ENCODE measurements around the gene FLYWCH1.

The FLYWCH1 gene

DNA sequence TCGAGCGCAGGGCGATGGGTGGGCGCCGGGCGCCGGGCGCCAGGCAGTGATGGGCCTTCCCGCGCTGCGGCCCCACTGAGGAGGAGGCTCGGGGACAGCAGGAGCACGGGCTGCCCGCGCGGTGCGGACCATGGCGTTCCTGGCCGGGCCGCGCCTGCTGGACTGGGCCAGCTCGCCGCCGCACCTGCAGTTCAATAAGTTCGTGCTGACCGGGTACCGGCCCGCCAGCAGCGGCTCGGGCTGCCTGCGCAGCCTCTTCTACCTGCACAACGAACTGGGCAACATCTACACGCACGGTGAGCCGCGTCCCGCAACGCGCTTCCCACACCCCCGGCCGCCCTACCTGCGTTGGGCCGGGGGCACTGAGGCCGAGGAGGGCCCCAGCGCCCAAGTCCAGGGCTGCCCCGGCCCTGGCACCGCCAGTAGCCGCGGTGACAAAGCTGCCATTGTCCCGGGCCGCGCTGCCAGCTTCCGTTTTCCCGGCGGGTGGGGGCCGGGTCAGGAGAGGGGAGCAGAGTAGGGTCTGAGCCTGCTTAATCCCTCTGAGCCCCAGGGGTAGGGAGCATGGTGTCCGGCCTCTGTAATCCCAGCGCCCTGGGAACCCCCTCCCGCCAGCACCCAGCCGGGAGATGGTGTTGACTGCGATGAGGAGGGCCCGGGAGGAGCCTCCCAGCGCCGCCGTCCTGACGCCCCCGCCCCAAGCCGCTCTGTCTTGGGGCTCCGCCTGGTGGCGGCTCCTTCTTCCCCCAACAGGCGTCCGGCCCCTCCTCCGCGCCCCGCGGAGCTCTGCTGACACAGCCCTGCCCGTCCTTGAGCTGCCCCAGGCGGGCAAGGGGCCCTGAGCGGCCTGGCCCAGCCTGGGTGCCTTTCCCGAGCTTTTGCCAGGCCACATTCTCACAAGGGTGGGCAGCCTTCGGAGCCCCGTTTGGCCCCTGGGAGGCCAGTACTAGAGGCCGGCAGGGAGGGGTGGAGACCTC, 58.1 kb downstream of the FLYWCH1 start:
- peak; percentile 60 to 73 (median 61) for DNase-seq

DNA sequence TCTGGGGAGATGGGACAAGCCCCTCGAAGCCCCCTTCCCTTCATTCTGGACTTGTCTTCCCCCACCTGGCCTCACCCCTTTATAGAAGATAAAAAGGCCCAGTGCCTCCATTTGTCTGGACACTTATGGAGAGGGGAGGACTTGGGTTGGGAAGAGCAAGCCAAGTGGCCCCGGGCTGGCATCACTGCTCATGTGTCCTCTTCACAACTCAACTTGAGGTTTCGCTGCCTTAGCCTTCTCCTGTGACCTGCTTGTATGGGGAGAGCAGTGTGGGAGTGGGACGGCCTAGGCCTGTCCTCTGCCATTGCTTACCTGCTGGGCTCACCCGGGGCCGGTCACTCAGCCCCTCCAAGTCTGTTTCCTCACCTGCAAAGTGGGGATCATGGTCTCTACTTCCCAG, 58.8 kb downstream of the FLYWCH1 start:
- peak in 1 of 3 experiments; percentile 38 for DNase-seq

DNA sequence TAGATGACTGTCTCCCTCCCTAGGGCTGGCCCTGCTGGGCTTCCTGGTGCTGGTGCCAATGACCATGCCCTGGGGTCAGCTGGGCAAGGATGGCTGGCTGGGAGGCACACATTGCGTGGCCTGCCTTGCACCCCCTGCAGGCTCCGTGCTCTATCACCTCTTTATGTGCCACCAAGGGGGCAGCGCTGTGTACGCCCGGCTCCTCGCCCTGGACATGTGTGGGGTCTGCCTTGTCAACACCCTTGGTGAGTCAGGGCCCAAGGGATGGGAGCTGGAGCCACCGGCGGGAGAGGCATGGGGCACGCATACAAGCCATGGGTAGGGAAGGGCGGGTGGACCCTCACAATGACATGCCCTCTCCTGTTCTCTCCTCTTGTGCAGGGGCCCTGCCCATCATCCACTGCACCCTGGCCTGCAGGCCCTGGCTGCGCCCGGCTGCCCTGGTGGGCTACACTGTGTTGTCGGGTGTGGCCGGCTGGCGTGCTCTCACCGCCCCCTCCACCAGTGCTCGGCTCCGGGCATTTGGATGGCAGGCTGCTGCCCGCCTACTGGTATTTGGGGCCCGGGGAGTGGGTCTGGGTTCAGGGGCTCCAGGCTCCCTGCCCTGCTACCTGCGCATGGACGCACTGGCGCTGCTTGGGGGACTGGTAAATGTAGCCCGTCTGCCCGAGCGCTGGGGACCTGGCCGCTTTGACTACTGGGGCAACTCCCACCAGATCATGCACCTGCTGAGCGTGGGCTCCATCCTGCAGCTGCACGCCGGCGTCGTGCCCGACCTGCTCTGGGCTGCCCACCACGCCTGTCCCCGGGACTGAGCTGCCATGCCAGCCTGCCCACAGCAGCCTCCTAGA, 59.6 kb downstream of the FLYWCH1 start:
- no peak for DNase-seq

DNA sequence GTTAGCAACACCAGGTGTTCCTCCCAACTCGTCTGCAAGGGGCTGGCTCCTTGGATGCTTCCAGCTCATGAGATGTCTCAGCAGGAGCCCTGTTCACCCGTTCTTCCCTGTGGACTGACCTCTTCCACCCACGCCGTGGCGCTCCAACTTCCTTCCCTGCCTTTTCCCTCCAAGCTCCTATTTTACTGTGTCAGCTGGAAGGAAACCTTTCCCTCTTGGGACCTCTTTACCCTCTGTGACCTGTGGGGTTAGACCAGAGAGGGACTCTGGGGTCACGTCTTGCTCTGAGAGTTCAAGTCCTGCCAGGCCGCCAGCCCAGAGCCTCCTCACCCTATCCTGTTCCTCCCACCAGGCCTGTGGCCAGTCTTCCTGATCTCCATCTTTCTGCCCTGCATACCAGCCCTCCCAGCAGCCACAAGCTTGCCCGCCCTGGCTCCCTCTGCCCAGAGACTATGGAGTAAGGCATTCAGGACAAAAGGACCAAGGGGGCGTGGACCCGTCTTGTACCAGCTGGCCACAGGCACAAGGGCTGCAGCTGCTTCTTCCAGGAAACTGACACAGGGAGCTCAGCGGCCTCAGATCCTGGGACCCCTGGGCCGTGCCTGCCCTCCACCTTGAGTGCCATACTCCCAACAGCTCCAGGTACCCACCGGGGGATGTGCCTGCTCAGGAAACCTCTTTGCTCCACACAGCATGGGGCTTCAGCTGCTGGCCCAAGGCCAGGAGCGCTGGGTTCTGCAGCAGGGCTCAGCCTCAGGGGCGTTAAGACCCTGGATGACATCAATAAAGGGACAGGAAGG, 60.5 kb downstream of the FLYWCH1 start:
- peak in 1 of 3 experiments; percentile 34 for DNase-seq

DNA sequence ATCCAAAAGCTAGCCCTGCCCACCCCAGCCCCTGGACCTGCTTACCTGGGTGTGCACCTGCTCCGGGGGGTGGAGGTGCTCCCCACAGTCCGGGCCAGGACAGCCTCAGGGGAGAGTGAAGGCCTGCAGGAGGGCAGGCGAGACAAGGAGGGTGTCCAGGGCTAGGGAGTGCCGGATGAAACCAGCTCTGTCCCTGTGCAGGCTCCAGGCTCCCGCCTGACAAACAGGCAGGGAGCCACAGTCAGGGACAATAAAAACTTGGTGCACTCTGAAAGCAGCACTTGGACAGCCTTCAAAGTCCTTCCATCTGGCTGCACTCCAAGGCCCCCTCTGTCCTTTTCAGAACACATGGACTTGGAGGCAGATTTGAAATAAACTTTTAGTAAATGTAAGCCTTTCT, 61.4 kb downstream of the FLYWCH1 start:
- no peak for DNase-seq

DNA sequence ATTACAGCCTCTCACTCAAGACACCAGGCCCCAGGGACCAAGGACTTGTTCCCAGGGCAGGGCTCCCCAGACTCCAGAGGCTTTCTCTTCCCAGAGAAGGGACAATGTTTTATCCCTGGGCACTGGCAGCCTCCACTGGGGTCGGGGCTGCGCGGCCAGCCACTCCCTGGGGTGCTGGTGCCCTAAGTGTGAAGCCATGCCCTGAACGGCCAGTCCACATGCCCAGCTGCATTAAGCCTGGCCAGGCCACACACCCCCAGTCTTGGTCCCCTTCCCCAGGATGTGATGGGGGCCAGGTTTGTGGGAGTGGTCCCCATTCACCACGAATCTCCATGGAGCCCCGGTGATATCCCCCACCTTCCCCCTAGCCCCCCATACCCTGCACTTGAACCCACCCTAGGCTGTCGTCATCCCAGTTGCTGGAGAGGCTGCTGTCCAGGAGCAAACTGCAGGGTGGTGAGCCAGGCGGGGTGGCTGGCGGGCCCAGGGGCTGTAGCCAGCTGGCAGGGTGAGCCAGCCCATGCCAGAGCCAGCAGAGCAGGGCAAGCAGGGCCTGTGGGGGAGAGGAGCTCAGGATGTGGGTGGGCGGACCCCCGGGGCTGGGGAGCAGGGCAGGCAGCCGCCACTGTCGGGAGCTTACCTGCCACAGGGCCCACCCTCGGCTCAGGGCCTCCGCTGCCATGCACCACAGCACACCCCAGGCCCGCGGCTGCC, 62.0 kb downstream of the FLYWCH1 start:
- no peak for DNase-seq

DNA sequence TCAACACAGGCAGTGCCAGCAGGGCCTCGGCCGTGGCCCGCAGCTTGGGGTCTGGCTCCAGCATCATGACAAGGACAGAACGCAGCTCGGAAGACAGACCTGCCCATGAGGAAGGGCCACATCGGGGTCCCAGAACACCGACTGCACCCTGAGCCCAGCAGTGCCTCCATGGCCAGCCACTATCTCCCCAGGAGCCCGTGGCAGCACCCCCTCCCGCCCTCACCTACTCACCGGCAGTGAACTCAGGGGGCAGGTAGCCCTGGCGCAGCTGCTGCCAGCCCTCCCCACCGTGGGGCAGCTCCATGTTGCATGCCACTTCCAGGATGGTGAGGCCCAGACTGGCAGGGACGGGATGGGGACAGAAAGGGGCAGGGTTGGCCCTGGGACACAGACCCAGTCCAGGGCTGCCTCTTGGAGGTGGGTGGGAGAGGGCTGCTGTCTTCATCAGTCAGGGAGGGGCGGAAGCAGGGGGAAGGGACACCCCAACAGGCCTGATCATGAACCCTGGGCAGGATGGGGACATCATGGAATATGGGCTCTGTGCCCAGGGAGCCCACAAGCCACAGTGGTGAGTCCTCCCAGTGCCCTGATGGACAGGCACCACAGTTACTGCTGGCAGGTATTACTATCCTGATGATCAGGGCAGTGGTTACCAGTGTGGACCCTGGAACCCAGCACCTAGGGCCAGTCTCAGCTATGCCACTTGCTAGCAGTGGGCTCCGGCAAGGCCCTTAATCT, 62.8 kb downstream of the FLYWCH1 start:
- no peak for DNase-seq

DNA sequence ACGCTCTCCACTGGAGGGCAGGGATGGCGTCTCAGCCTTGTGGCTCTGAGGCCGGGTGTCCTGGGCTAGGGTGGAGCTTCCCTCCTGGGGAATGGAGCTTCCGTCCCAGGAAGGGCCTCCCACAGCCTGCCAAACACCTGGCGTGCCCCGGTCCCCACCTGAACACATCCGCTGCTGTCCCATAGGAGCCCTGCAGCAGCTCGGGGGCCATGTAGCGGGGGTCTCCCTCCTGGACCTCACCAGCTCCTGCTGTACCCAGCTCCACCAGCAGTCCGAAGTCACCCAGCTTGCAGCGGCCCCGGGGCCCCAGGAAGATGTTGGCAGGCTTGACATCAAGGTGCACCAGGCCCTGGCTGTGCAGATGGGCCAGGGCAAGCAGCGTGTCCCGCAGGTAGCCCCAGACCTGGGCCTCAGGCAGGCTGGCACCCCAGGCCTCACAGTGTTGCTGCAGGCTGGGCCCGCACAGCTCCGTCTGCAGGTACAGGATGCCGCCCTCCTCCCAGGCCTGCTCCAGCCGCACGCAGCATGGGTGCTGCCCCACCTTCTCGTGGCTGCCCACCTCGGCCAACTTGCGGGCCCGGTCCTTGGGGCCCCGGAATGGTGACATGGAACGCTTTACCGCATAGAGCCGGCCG, 63.5 kb downstream of the FLYWCH1 start:
- DNase-seq, result no peak

DNA sequence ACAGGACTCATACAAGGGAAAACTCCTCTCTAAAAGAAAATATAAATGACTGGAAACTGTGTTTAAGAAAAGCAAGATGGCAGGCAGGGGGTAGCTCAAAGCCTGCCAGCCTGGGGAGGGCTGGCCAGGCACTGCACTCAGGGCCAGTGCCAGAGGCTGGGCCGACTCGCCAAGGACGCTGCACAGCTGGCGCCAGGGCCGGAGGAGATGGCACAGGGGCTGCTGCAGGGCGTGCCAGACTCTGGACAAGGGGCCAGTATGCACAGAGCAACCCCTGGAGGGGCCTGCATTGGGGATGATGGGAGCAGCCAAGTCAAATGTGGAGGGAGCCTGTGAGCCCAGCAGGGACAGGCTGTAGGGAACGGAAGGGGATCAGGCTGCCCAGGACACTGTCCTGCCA, 64.5 kb downstream of the FLYWCH1 start:
- DNase-seq, result no peak

DNA sequence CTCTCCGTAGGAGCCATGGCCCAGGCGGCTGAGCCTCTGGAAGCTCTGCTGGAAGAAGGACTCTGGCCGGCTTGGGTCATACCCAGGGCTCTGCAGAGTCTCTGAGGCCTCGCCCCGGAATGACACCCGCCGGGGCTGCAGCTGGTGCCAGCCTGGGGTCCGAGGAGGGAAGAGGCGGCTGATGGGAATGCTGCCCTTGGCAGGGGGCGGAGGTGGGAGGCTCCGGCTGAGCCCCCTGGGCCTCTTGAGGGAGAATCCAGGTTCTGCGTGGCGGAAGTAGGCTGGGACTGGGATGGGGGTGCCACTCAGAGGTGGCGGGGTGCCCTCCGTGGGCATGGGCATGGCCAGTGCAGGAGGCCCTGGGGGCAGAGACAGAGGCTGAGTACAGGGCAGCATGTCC, 64.9 kb downstream of the FLYWCH1 start:
- no peak for DNase-seq

DNA sequence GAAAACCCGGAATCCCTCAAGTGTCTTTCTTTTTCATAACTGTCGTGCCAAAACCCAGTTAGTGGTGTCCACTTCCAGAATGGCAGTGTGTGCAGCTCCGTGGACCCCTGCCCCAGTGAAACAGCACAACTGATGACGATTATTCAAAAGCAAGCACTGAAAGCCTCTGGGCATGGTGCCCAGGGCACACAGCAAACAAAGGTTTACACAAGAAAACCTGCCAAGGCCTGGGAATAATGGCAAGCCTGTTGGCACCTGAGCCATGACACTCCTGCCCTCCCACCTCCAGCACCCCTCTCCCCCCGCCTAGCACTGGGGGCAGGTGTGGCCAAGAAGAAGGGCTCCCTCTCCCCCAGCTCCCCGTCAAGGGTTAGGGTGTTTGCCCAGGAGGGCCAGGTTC, 65.7 kb downstream of the FLYWCH1 start:
- peak in 1 of 3 experiments; percentile 29 for DNase-seq

DNA sequence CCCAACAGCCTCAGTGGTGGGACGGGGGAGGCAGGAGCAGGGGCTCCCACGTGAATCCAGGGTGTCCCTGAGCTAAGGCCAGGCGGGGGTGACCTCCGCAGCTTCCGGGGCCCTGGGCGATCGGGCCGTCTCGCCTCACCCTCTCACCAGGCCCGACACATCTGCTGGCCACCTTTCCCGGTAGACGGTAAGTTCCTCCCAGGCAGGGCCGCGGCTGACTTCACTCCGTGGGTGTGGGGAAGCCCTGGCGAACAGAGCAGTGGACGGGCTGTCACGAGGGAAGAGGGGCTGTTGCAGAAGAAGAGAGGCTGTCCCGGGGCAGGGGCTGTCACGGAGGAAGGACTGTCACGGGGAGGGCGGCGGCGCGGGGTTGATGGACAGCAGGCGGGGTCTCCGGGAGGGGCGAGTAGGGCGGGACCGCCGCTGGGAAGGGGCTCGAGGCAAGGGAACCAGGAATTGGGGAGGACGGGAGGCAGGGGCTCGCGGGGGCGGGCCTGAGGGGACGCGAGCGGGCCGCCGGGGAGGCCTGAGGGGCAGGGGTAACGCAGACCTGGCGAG, 68.0 kb downstream of the FLYWCH1 start:
- DNase-seq, result peak in 2 of 3 experiments; percentile 37 to 57

DNA sequence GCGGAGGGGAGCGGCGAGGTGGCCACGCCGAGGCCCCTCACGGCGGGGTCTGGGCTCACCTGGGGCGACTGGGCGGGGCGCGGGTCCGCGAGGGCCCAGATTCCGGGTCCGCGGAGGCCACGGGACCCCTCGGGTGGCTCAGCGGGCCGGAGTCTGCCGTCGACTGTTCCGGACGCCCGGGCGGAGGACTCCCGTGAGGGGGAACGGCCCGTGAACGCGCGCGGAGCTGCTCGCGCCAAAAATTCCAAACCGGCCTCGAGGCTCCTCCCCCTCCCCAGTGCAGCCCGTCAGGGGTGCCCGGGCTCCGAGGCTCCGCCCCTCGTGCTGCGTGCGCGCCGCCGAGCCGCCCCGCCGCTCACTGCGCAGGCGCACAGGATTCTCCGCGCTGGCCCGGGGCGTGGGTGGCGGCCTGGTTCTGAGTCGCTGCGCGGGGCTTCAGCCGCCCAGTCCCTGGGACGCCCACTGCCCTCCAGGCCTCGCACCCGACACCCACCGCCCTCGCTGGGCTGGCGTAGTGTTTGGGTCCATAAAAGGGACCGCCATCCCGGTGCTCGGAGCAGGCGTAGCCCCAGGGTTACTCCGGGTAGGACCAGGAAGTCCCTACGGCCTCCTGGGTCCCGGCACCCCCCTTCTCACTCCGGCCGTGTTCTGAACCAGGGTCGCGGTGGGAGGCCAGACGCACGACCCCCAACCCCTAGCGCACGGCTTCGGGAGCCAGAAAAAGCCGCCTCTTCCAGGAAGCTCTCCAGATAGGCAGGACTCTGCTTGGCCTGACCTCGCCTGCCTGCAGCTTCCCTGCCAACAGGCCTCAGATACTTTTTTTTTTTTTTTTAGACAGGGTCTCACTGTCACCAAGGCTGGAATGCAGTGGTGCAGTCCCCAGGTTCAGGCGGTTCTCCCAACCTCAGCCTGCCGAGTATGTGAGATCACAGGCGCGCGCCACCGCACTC, 68.8 kb downstream of the FLYWCH1 start, which contains the start of gene PKMYT1:
Gene PKMYT1 (minus strand): TSS at position 220 of the 950 bp plus-strand sequence. CDS start 789 bp downstream, outside the sequence.
- DNase-seq, result peak; percentile 88 to 99 (median 91)

DNA sequence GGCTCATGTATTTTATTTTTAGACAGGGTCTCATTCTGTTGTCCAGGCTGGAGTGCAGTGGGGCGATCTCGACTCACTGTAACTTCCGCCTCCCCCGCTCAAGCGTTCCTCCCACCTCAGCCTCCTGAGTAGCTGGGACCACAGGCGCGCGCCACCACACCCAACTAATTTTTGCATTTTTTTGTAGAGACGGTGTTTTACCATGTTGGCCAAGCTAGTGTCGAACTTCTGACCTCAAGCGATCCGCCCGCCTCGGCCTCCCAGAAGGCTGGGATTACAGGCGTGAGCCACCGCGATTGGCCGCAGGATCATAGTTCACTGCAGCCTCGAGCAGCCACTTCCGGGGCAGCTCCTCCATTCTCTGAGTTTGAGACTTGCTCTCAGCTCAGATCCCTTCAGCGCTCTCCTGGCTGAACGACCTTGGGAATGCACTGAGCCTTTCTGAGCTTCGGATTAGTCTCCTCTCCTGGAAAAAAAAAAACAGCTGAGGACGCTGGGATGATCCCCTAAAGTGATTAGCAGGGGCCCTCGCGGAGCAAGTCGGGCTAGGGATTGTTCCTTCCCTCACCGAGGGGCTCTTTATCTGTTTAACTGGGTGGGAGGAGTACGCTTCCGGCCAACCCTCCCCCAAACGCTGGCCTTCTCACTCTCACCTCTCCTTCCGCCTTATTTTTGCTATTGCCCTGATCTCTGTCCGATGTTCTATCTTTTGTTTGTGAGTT, 69.6 kb downstream of the FLYWCH1 start:
- DNase-seq, result no peak

DNA sequence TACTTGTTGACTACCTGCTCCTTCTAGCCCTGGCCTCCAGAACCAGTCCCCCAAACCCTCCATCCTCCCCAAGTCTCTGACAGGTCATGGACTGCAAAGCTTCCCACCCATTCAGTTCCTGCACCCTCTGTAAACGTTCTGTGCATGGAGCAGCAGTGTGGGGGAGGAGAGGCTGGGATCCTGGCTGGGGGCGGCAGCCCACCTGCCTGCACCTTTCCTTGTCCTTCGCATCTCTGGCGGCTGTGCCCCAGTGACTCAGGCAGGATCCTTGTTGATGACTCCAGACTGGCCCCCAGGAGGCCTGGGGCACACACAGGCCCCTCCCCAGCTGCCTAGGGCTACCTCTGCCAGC, 70.1 kb downstream of the FLYWCH1 start:
- no peak for DNase-seq

DNA sequence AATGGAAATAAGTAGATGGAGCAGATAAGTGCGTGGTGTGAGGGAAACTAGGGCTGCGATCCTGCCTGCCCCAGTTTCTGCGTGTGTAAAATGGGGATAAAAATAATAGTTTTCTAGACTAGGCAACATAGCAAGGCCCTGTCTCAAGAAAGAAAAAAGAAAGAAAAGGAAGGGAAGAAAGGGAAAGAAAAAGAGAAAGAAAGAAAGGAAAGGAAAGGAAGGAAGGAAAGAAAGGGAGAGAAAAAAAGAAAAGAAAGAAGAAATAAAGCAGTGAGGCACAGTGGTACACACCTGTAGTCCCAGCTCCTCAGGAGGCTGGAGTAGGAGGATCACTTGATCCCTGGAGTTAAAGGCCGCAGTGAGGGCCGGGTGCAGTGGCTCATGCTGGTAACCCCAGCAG, 70.7 kb downstream of the FLYWCH1 start:
- no peak for DNase-seq

DNA sequence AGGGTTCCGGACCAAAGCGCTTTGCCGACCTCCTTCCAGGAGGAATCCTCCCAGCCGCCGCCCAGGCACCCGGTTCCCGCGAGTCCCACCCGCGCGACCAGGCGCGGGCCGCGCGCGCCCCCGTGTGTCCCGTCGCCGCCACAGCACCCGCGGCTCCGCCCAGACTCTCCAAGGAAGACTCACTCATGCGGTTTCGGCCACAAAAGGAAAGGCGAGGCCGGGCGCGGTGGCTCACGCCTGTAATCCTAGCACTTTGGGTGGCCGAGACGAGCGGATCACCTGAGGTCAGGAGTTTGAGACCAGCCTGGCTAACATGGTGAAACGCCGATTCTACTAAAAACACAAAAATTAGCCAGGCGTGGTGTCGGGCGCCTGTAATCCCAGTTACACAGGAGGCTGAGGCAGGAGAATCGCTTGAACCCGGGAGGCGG, 72.0 kb downstream of the FLYWCH1 start:
- DNase-seq, result peak; percentile 77 to 95 (median 86)

DNA sequence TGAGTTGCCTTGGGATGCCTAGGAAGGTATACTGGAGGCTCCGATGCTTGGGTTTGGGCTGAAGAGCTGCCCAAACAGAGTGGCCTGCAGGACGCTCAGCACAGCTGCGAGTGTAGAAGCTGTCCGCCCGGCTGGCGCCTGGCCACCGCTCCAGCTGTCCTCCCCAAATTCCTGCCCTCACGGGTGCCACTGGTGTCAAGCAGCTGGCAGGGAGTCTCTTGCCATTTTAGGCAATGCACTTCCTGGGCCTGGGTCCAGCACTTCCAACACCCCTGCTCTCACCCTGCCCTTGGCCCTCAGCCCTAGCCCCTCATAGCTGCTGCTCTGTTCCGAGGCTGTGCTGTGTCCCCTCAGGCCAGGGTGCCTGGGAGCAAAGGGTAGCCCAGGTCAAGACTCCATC, 73.7 kb downstream of the FLYWCH1 start:
- DNase-seq, result no peak
